GM21717 (cell line): ENCODE data around the gene DDX39A.
"Not testable (repeated sequence)": the region's sequence is repeated elsewhere in the genome, so short reads cannot be mapped to it uniquely, and the experiment has no call there.

ENCODE experiments used
- ATAC-seq: cut with Tn5 transposase; IDR thresholded peaks from one replicate; pipeline ENCODE4 v1.9.1; 2021; ENCODE audit warnings: mild to moderate bottlenecking, moderate library complexity; ENCODE audit not compliant: unreplicated experiment

The DDX39A gene

DNA sequence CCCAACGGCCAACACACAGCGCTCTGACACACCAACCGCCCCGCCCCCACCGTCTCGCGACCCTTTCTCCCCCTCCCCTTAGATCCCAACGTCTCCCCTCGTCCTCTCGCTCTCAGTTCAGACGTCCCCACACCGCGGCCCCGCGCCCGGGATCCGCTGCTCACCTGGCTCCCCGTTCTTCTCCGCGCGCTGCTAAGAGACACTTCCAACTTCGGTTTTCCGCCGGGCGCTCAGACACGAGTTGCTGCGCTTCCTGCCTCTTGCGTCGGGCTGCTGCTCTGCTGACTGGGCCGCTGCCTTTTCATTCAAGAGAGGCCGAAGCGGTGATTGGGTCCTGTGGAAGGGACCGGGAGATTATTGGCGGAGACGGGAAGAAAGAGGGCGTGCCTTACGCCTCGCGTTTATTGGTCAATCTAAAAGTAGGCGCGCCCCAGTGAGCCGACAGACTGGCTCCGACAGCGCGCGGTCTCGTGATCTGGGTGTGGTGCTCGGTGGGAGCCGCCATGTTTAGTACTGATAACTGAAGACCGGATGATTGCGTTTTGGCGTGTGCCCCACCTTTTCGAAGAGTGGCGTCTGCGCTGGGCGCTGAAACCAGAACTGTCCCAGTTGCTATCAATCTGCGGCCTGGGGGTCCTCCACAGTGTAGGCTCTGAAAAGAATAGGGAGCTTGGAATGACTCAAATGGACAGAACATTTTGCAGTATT lies at the start of gene DDX39A:
Gene DDX39A (minus strand): TSS at position 236 of the 708 bp plus-strand sequence. CDS start 6,121 bp downstream, outside the sequence.
- peak; percentile 77 for ATAC-seq

DNA sequence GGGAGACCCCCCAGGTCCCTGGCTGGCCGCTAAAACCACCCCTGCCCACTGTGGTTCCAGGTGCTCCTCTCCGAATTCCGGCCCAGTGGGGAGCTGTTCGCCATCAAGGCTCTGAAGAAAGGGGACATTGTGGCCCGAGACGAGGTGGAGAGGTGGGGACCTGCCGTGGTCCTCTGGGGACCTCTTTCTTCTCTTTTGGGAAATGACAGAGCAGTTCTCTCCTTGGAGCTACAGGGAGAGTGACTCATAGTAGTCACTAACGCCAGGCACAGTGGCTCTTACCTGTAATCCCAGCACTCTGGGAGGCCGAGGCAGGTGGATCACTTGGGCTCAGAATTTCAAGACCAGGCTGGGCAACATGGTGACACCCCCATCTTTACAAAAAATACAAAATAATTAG lies 48.7 kb upstream of the DDX39A start:
- ATAC-seq, result no peak

DNA sequence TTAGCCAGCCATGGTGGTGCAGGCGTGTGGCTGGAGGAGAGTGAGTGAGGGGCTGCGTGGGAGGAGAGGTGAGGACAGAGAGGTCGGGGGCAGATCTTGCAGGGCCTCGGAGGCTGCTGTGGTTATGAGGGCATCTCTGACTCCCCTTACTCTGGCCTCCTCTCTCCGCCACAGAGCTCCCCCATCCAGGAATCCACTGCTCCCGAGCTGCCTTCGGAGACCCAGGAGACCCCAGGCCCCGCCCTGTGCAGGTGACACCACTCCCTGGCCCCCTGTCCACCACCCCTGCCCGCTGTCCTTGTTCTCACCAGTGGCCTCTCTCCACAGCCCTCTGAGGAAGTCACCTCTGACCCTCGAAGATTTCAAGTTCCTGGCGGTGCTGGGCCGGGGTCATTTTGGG lies 48.2 kb upstream of the DDX39A start:
- ATAC-seq, result no peak

DNA sequence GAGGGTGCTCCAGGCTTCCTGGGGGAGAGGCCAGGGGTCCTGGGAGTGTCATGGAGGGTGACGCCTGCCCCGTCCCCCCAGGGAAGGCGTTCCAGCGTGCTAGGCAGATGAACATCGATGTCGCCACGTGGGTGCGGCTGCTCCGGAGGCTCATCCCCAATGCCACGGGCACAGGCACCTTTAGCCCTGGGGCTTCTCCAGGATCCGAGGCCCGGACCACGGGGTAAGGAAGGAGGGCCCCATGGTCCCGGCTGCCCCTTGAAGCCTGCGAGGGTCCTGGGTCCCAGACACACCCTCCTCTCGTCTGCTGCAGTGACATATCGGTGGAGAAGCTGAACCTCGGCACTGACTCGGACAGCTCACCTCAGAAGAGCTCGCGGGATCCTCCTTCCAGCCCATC lies 44.6 kb upstream of the DDX39A start:
- ATAC-seq, result no peak

DNA sequence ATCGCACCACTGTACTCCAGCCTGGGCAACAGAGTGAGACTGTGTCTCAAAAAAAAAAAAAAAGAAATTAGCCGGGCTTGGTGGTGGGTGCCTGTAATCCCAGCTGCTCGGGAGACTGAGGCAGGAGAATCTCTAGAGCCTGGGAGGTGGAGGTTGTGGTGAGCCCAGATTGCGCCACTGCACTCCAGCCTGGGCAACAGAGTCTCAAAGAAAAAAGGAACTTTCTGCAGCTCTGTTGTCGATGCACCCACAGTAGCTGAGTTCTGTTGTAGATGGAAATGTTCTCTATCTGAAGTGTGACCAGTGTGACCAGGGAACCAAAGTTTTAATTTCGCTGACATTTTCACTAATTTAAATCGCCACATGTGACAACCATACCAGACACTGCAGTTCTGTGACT lies 43.3 kb upstream of the DDX39A start:
- not testable (repeated sequence) for ATAC-seq

DNA sequence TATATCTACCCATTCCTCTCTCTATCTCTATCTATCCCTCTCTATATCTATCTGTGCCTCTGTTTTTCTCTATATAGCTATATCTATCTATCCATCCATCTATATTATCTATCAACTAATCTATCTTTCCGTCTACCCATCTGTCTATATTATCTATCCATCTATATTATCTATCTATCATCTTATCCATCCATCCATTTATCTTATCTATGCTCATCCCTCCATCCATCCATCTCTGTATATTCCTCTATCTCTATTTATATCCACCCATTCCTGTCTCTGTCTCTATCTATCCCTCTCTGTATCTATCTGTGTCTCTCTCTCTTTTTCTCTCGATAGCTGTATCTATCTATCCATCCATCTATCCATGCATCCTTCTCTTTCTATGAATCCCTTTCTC lies 41.8 kb upstream of the DDX39A start:
- no peak for ATAC-seq

DNA sequence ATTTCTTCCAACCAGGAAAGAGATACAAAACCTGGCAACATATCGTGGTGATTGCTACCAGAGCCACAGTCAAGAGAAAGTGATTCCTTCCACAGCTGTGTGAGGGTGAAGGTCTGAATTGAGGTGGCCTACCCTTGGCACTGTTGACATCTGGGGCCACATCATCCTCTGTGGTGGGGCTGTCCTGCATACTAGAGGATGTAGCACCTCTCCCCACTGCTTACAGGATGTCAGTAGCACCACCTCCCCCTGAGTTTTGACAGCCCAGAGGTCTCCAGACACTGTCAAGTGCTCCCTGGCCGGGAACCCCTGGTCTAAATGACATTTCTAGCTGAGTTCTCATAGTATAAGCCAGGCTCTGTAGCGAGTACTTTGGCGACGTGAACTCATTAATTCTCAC lies 40.6 kb upstream of the DDX39A start:
- no peak for ATAC-seq

DNA sequence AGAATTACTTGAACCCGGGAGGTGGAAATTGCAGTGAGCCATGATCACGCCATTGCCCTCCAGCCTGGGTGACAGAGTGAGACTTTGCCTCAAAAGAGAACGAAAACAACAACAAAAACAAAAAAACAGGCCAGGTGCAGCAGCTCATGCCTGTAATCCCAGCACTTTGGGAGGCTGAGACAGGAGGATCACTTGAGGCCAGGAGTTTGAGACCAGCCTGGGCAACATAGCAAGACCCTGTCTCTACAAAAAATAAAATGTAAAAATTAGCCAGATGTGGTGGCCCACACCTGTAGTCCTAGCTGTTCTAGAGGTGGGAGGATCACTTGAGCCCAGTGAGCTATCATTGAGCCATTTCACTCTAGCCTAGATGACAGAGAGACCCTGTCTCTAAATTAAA lies 33.2 kb upstream of the DDX39A start:
- not testable (repeated sequence) for ATAC-seq

DNA sequence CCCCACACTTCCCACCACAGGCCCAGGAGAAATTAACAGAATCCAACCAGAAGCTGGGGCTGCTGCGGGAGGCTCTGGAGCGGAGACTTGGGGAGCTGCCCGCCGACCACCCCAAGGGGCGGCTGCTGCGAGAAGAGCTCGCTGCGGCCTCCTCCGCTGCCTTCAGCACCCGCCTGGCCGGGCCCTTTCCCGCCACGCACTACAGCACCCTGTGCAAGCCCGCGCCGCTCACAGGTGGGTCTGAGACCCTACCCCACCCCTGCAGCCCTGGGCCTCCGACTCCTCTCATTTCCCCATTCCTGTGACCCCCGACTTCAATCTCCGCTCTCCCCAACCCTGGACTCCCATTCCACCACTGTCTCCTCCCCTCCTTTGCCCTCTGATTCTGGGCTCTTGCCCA lies 31.7 kb upstream of the DDX39A start:
- no peak for ATAC-seq

DNA sequence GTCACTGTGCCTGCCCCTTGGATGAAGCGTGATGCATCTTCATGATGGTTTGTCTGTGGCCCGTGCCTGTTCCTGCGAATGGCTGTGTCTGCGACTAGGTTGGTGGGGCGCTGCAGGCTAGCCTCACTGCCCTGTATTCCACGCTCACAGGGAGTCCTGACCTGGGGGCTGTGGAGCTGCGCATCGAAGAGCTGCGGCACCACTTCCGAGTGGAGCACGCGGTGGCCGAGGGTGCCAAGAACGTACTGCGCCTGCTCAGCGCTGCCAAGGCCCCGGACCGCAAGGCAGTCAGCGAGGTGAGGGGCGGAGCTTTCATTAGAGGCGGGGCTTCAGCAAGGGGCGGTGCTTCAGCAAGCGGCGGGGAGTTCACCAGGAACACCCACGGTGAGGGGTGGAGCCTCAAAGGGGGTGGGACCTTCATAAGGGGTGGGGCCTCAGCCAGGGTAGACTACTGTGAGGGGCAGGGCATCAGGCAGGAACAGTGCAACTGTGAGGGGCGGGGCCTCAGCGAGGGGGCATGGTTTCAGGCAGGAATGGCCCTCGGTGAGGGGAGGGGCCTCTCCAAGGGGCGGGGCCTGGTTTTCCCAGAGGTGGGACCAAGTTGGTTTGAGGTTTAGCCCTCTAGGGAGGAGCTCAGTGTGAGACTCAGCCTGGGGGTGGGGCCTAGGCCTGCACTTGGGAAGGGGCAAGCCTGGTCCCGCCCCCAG lies 31.2 kb upstream of the DDX39A start:
- no peak for ATAC-seq

DNA sequence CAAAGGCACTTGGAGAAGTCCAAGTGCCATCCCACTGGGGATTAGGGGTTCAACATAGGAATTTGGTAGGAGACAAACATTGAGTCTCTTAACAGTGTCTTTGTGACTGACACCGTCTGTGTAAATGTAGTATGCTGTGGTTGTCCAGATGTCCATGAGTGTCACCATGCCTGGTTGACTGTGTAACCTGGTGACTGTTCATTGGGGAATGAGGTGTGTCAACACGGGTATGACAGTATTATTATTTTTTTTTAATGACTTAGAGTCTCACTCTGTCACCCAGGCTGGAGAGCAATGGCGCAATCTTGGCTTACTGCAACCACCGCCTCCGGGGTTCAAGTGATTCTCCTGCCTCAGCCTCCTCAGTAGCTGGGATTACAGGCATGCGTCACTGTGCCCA lies 30.2 kb upstream of the DDX39A start:
- ATAC-seq, result no peak

DNA sequence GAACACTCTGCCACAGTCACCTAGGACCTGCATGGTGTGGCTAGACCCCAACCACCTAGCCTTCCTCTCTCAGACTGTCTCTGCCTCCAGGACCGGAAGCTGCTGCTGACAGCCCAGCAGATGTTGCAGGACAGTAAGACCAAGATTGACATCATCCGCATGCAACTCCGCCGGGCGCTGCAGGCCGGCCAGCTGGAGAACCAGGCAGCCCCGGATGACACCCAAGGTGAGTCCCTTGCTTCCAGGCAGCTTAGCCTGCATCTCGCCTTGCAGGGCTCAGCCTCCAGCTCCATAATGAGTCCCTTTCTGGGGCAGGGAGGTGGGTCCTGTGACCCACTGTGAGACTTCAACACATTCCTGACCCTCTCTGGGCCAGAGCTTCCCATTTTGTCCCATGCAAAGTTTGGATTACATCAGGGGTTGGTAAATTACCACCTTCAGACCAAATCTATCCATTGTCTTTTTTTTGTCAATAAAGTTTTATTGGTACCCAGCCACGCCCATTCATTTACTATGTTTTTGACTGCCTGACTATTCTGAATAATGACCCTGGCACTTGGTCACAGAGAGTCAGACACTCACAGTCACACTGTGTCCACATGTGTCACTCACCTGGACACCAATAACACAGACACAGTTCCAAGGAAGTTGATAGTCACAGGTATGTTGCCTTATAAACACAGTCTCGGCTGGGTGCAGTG lies 27.3 kb upstream of the DDX39A start:
- no peak for ATAC-seq

DNA sequence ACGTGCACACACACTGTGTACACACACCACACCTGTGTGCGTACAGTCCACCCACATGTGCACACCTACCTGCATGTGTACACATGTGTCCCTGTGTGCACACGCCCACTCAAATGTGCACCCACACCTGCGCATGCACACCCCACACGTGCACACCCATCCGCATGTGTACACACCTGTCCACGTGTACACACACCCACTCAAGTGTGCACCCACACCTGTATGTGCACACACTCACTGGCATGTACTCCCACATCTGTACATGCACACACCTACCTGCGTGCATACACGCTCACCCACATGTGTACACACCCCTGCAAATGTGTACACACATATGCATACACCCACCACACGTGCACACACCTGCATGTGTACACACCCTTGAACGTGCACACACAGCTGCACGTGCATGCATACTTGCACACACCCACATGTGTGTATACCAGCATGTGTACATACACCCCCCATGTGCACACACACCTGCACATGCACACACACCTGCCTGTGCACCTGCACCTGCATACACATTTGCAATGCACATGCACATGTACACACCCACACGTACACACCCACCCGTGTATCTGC lies 24.6 kb upstream of the DDX39A start:
- ATAC-seq, result no peak

DNA sequence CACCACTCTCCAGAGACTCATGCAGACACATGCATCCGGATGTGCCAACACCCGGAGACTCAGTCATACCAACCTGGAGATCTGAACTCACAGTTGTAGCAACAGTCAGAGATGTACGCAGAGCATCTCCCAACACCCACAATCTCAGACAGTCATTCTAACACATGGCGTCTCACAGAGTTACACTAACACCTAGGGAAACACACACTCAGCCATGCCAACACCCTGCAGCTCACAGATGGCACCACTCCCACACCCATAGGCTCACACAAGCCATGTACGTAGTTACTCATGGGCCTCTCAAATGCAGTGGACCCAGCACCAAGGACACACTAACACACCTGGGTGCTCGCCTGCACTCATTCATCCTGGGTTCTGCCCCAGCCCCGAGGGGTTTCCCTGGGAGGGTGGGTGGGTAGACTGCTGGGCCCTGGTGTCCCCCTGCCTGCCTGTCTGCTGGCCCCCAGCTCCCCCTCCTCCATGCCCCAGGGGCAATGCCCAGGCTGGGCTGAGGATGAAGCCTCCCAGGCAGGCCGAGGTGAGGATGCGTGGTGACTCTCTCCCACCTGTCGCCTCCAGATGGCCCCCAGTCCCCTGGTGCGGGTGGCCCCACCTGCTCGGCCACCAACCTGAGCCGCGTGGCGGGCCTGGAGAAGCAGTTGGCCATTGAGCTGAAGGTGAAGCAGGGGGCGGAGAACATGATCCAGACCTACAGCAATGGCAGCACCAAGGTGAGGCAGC lies 23.9 kb upstream of the DDX39A start:
- no peak for ATAC-seq

DNA sequence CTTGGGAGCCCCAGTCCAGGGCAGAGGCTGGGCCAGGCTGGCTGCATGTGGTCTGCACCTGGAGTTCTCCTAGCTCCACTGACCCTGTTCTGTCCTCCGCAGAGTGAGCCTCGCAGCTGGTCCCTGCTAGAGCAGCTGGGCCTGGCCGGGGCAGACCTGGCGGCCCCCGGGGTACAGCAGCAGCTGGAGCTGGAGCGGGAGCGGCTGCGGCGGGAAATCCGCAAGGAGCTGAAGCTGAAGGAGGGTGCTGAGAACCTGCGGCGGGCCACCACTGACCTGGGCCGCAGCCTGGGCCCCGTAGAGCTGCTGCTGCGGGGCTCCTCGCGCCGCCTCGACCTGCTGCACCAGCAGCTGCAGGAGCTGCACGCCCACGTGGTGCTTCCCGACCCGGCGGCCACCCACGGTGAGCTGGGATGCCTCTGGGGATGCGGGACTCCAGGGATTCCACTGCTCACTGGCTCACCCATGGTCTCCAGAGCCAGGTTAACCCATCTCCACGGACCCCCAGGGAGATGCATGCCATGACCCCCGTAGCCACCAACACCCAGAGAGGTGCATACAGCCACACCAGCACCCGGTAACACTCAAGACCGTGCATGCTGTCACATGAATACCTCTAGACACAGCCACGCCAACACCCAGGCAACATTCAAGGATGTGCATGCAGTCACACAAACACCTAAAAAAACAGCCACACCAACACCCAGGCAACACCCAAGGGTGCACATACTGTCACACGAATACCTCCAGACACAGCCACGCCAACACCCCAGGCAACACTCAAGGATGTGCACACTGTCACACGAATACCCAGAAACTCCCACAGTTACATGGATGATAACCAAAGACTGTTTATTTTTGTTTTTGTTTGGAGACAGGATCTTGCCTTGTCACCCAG lies 22.1 kb upstream of the DDX39A start:
- ATAC-seq, result no peak

DNA sequence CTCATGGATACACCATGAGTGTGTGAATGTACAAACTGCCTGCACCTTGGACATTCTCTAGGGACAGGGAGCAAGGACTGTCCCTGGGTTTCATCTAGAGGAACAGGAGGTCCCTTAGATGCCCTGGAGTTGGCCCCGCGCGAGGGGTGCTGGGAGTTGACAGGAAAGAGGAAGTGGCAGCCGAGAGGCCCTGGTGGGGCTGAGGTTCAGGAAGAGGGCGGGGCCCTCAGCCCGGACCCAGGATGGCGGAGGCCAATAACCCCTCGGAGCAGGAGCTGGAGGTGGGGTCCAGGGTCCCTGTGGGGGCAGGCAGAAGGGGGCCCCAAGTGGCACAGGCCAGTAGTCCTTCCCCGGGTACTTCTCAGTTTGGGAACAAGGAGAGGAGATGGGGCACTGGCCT lies 20.9 kb upstream of the DDX39A start:
- peak; percentile 71 for ATAC-seq

DNA sequence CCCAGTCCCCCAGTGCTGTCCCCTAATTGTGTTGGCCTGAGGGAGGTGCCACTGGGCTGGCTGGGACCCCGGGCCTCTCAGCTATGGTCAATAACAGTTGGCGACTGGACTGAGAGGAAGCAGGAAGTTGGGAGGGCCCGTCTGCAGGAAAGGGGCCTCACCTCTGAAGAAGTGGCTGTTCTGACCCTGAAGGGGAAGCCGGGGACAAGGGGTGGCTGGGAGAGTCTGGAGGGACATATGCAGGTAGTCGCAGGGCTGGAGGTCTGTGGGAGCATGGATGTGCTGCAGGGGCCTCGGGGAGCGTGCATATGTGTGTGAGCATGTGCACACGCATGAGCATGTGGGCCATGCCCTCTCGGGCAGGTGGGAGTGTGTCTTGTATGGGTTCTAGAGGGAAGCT lies 19.9 kb upstream of the DDX39A start:
- no peak for ATAC-seq

DNA sequence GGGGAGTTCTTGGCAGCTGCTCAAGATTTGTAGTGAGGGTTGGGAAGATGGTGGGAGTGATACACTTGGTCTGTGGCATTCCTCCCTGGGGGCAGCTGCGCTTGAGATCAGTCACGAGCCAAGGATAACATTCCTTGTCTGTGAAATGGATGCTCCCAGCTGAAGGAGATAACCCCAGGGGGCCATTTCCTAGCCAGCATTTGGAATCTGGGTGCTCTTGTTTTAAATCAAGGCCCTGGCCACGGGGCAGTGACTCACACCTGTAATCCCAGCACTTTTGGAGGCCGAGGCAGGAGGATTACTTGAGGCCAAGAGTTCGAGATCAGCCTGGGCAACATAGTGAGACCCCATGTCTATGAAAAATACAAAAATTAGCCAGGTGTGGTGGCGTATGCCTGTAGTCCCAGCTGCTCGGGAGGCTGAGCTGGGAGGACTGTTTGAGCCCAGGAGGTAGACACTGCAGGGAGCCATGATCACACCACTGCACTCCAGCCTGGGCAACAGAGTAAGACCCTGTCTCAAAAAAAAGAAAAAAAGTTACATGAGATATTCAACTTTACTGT lies 18.5 kb upstream of the DDX39A start:
- no peak for ATAC-seq

DNA sequence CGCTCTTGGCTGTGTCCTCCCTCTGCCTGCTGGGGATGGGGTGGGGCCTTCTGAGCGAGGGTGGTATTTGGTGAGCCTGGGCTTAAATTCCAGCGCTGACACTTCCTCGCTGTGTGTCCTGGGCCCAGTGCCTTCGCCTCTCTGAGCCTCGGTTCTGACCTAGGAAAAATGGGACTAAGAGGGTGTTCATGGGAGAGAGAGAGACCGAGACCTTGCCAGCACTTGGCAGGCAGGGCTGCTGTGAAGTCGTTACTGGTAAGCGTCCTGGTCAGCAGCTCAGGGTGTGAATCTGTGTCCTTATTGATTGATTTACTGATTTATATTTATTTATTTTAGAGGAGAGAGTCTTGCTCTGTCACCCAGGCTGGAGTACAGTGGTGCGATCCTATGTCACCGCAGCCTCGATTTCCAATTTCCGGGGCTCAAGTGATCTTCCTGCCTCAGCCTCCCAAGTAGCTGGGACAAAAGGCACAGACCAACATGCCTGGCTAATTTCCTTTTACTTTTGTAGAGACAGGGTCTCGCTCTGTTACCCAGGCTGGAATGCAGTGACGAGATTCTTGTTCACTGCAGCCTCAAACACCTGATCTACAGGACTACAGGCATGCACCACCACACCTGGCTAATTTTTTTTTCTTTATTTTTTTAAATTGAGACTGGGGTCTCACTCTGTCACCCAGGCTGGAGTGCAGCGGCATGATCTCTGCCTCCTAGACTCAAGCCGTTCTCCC lies 16.3 kb upstream of the DDX39A start:
- ATAC-seq, result no peak
